Lung (tissue), 12 donors: Measurements from ENCODE around the gene RINT1. TPM values are rescaled to one million over a fixed set of nuclear protein-coding genes. Genes with fewer than 3 reads are reported as not detected.
"Not testable (repeated sequence)": the region's sequence is repeated elsewhere in the genome, so short reads cannot be mapped to it uniquely, and the experiment has no call there.

ENCODE experiments used
- ATAC-seq: fragments of 200-7000 bp; cut with Tn5 transposase; one replicate; pipeline ENCODE4 v1.9.1; 2020; ENCODE audit warnings: moderate number of reproducible peaks; ENCODE audit not compliant: insufficient read depth, low FRiP score
- DNase-seq, 3 donors: peaks; one replicate each; pipeline ENCODE4 v3.0.0-alpha.2; 2013 to 2017
- H3K27ac ChIP-seq, 2 donors: one replicate each; pipeline ENCODE4 v1.5.1; 2013; ENCODE audit warnings: mild to moderate bottlenecking in 2 of 2, moderate library complexity in 2 of 2, control low read depth in 1 of 2, inconsistent platforms in 1 of 2, low read depth in 1 of 2, low read length in 1 of 2
- H3K27me3 ChIP-seq, 3 donors: one replicate each; pipeline ENCODE4 v1.5.1; 2013; ENCODE audit warnings: low read length in 2 of 3; ENCODE audit not compliant: control insufficient read depth in 3 of 3, insufficient read depth in 3 of 3
- H3K36me3 ChIP-seq, 4 donors: one replicate each; pipeline ENCODE4 v1.5.1; 2013; ENCODE audit warnings: low read length in 4 of 4, mild to moderate bottlenecking in 1 of 4, moderate library complexity in 1 of 4; ENCODE audit not compliant: control insufficient read depth in 4 of 4, insufficient read depth in 4 of 4
- H3K4me1 ChIP-seq, 5 donors: one replicate each; pipeline ENCODE4 v1.5.1; 2013; ENCODE audit warnings: low read length in 5 of 5, mild to moderate bottlenecking in 2 of 5, moderate library complexity in 1 of 5; ENCODE audit not compliant: control insufficient read depth in 5 of 5, insufficient read depth in 5 of 5
- H3K4me3 ChIP-seq: one replicate; pipeline ENCODE4 v1.5.1; 2013; ENCODE audit warnings: mild to moderate bottlenecking, control low read depth, moderate library complexity
- H3K9ac ChIP-seq, 2 donors: one replicate each; pipeline ENCODE4 v1.5.1; 2013; ENCODE audit warnings: low read length in 2 of 2, control low read depth in 1 of 2; ENCODE audit not compliant: insufficient read depth in 1 of 2
- H3K9me3 ChIP-seq, 4 donors: one replicate each; pipeline ENCODE4 v1.5.1; 2013; ENCODE audit warnings: low read length in 3 of 4, mild to moderate bottlenecking in 1 of 4, moderate library complexity in 1 of 4; ENCODE audit not compliant: control insufficient read depth in 4 of 4, insufficient read depth in 3 of 4
- WGBS, 2 donors: extraction: QIAGEN DNeasy Blood & Tissue Kit; methylation state at CpG; one replicate each; pipeline ENCODE4 v1.1.7; 2013; 5-methylcytosine and 5-hydroxymethylcytosine counted together
- polyA plus RNA-seq, 2 donors: library from polyadenylated mRNA; stranded (reverse); fragments of 200-250 nt; gene quantifications; one replicate each; pipeline ENCODE4 v1.2.1, GENCODE V29; 2013
- total RNA-seq, 2 donors: library from RNA; depleted of rRNA in 1 of 2; stranded (reverse); fragments of >200 nt in 1 of 2; gene quantifications; one replicate each; pipeline ENCODE4 v1.2.1, GENCODE V29; 2014 to 2021
- TF ChIP-seq, protein P1 (sequence below): IDR thresholded peaks from 2 replicates; pipeline ENCODE4 v1.5.1; 2012; ENCODE audit warnings: mild to moderate bottlenecking; ENCODE audit errors: control extremely low read depth, extremely low read depth
- donor health status: control.
- donor health status: control.
- donor health status: Bipolar disorder and iron deficiency.
- donor health status: healthy.
- donor health status: DM: yes; HTN: yes; CAD: no.

RINT1 gene
- total and polyA plus RNA-seq, 4 donors, result 8.4 to 21.9 (median 18.1) TPM

GRCh38 chr7:105590793-105591192 lies 58.8 kb downstream of the RINT1 start:
- TF ChIP-seq, protein P1, sequence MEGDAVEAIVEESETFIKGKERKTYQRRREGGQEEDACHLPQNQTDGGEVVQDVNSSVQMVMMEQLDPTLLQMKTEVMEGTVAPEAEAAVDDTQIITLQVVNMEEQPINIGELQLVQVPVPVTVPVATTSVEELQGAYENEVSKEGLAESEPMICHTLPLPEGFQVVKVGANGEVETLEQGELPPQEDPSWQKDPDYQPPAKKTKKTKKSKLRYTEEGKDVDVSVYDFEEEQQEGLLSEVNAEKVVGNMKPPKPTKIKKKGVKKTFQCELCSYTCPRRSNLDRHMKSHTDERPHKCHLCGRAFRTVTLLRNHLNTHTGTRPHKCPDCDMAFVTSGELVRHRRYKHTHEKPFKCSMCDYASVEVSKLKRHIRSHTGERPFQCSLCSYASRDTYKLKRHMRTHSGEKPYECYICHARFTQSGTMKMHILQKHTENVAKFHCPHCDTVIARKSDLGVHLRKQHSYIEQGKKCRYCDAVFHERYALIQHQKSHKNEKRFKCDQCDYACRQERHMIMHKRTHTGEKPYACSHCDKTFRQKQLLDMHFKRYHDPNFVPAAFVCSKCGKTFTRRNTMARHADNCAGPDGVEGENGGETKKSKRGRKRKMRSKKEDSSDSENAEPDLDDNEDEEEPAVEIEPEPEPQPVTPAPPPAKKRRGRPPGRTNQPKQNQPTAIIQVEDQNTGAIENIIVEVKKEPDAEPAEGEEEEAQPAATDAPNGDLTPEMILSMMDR, result no peak
- Histone ChIP-seq H3K4me3 (no peak overlapping the region), H3K27me3 (no peaks in the 10 kb centered on the region), H3K4me1 (peaks cover 0 to 3% (median 0%) of the 10 kb centered on the region in 5 donors), H3K36me3 (no peaks in the 10 kb centered on the region), H3K9me3 (no peaks in the 10 kb centered on the region), H3K27ac (no peak overlapping the region), H3K9ac (no peak overlapping the region)
- ATAC-seq (no peak), DNase-seq (no peak)
- 91 to 95% methylated on average over 5 of the region's 5 CpGs for WGBS, 2 donors

GRCh38 chr7:105591522-105591921 lies 59.5 kb downstream of the RINT1 start:
- no peak for DNase-seq
- H3K27ac ChIP-seq, result no peak overlapping the region
- H3K9me3 ChIP-seq, result no peaks in the 10 kb centered on the region
- H3K4me3 ChIP-seq, result no peak overlapping the region
- 50 to 59% methylated on average over 2 of the region's 2 CpGs for WGBS, 2 donors
- no peak for ATAC-seq
- peaks cover 0 to 3% (median 0%) of the 10 kb centered on the region in 5 donors for H3K4me1 ChIP-seq
- H3K27me3 ChIP-seq, result no peaks in the 10 kb centered on the region
- no peaks in the 10 kb centered on the region for H3K36me3 ChIP-seq
- TF ChIP-seq, protein P1, result no peak
- no peak overlapping the region for H3K9ac ChIP-seq

DNA sequence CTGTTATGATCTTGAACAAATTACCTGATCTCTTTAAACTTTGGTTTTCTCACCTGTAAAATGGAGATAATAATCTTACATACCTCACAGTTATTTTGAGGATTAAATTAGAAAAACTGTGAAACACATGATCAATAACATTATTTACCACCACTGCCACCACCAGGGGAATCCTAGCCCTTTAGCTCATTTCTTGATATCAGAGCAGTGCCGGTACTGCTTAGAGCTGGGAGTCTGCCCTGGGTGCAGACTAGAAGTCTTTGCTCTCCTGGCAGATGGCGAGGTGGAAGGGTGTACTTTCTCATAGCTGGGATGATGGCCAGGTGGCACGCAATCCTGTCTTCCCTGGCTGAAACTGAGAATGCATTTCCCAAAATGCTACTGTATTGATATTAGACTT lies 62.0 kb downstream of the RINT1 start:
- no peaks in the 10 kb centered on the region for H3K36me3 ChIP-seq
- no peak for ATAC-seq
- no peak overlapping the region for H3K9ac ChIP-seq
- WGBS, 2 donors, result 79 to 89% methylated on average over 3 of the region's 3 CpGs
- DNase-seq, result no peak
- TF ChIP-seq, protein P1, result no peak
- H3K9me3 ChIP-seq, result no peaks in the 10 kb centered on the region
- H3K4me3 ChIP-seq, result no peak overlapping the region
- H3K27me3 ChIP-seq, result no peaks in the 10 kb centered on the region
- H3K4me1 ChIP-seq, result peaks cover 0 to 2% (median 0%) of the 10 kb centered on the region in 5 donors
- H3K27ac ChIP-seq, result no peak overlapping the region

DNA sequence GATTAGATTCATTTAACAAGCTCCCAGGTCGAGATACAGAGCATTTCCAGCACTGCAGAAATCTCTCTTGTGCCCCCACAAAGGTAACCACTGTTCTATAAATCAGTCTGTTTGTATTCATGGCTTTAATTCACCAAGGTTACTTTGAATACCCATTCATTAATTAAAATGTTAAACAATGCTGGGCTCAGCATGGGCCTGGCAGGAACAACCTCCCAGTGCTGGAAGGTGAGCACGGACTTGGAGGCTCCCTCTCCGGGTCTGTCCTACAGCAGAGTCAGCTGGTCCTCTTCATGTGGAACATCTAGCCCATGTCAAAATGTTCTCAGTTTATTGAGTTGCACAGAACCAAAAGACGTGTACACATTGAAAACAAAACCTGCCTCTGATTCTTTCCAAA lies 64.9 kb downstream of the RINT1 start:
- Histone ChIP-seq H3K36me3 (no peaks in the 10 kb centered on the region), H3K9me3 (no peaks in the 10 kb centered on the region), H3K27ac (no peak overlapping the region), H3K27me3 (no peaks in the 10 kb centered on the region), H3K9ac (no peak overlapping the region), H3K4me1 (no peaks in the 10 kb centered on the region), H3K4me3 (no peak overlapping the region)
- ATAC-seq (no peak), DNase-seq (no peak)
- 71 to 81% methylated on average over 4 of the region's 4 CpGs for WGBS, 2 donors
- TF ChIP-seq, protein P1, result no peak

DNA sequence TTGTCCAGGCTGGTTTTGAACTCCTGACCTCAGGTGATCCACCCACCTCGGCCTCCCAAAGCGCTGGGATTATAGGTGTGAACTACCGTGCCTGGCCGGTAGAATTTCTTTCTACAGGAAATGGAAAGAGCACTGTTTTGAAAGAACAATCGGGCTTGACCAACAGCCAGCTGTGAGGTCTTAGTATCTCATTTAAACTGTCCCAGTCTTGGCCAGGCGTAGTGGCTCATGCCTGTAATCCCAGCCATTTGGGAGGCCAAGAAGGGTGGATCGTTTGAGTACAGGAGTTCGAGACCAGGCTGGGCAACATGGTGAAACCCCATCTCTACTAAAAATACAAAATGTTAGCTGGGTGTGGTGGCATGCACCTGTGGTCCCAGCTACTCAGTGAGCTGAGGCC lies 67.1 kb downstream of the RINT1 start:
- not testable (repeated sequence) for ATAC-seq, DNase-seq, H3K27ac ChIP-seq, H3K36me3 ChIP-seq, H3K4me1 ChIP-seq, H3K9me3 ChIP-seq, H3K9ac ChIP-seq, H3K27me3 ChIP-seq, H3K4me3 ChIP-seq
- WGBS, 2 donors, result 81 to 82% methylated on average over 8 of the region's 8 CpGs
